IMR-90 (cell line): ENCODE results near the gene CASP14. TPM values are rescaled to one million over a fixed set of nuclear protein-coding genes. Genes with fewer than 3 reads are reported as not detected.

ENCODE experiments used
- ATAC-seq: fragments of 200-7000 bp; cut with Tn5 transposase; 2 replicates; pipeline ENCODE4 v1.9.1; 2020; ENCODE audit warnings: low read depth, mild to moderate bottlenecking, moderate library complexity
- BruUV-seq: library from RNA; stranded (reverse); fragments of 400-500 nt; replicated peaks from 2 replicates; lab custom pipeline; 2021; lab: Mats Ljungman, UMichigan
- CTCF ChIA-PET: fragments of 300-600 bp; formaldehyde crosslinking; extraction: SDS; loops from one replicate; lab custom pipeline; 2021; ENCODE audit warnings: antibody characterized with exemption; lab: Yijun Ruan, JAX
- POLR2A ChIA-PET: fragments of 300-600 bp; sonication (Branson Sonifier 250); formaldehyde crosslinking; loops from one replicate; lab custom pipeline; 2022; ENCODE audit warnings: antibody characterized with exemption; ENCODE audit not compliant: unreplicated experiment; lab: Charles Lee
- DNase-seq: peaks from one replicate; pipeline ENCODE4 v3.0.0; 2013
- H2AFZ ChIP-seq: replicated peaks from 2 replicates; pipeline ENCODE3; 2013; ENCODE audit warnings: low read length, mild to moderate bottlenecking; ENCODE audit not compliant: poor library complexity
- H2AK5ac ChIP-seq: 2 replicates; pipeline ENCODE4 v1.6.1; 2013; ENCODE audit warnings: low read depth, low read length, inconsistent platforms
- H2AK9ac ChIP-seq: replicated peaks from 2 replicates; pipeline ENCODE3; 2013; ENCODE audit warnings: mild to moderate bottlenecking, low read depth, low read length, moderate library complexity; ENCODE audit not compliant: poor library complexity
- H2BK120ac ChIP-seq: 2 replicates; pipeline ENCODE4 v1.6.1; 2013; ENCODE audit warnings: low read depth, low read length, inconsistent platforms
- H2BK15ac ChIP-seq: 3 replicates; pipeline ENCODE4 v1.6.1; 2013; ENCODE audit warnings: low read depth, low read length, inconsistent platforms
- H2BK20ac ChIP-seq: 2 replicates; pipeline ENCODE4 v1.6.1; 2013; ENCODE audit warnings: low read depth, mild to moderate bottlenecking, inconsistent platforms, low read length, moderate library complexity
- H2BK5ac ChIP-seq: 2 replicates; pipeline ENCODE4 v1.6.1; 2013; ENCODE audit warnings: mild to moderate bottlenecking, low read depth, low read length, inconsistent platforms; ENCODE audit not compliant: poor library complexity, severe bottlenecking
- H3K14ac ChIP-seq: replicated peaks from 2 replicates; pipeline ENCODE4 v1.6.1; 2013; ENCODE audit warnings: low read depth, low read length, inconsistent platforms
- H3K18ac ChIP-seq: 2 replicates; pipeline ENCODE4 v1.6.1; 2013; ENCODE audit warnings: low read depth, low read length, control low read depth
- H3K23ac ChIP-seq: 2 replicates; pipeline ENCODE4 v1.6.1; 2013; ENCODE audit warnings: low read depth, low read length, inconsistent platforms
- H3K27ac ChIP-seq: 2 replicates; pipeline ENCODE4 v1.5.1; 2013; ENCODE audit warnings: mild to moderate bottlenecking, control low read depth, low read length; ENCODE audit not compliant: insufficient read depth
- H3K27me3 ChIP-seq: 2 replicates; pipeline ENCODE4 v1.6.1; 2013; ENCODE audit warnings: low read length; ENCODE audit not compliant: control insufficient read depth, insufficient read depth
- H3K36me3 ChIP-seq: 2 replicates; pipeline ENCODE4 v1.6.1; 2013; ENCODE audit warnings: low read length, mixed read lengths; ENCODE audit not compliant: control insufficient read depth, insufficient read depth
- H3K4ac ChIP-seq: 2 replicates; pipeline ENCODE4 v1.6.1; 2013; ENCODE audit warnings: low read depth, low read length, inconsistent platforms
- H3K4me1 ChIP-seq: 2 replicates; pipeline ENCODE4 v1.6.1; 2013; ENCODE audit warnings: low read length, mixed read lengths; ENCODE audit not compliant: control insufficient read depth, insufficient read depth
- H3K4me2 ChIP-seq: 2 replicates; pipeline ENCODE4 v1.6.1; 2013; ENCODE audit warnings: low read depth, mild to moderate bottlenecking, control low read depth, low read length, moderate library complexity
- H3K4me3 ChIP-seq: 2 replicates; pipeline ENCODE4 v1.5.1; 2013; ENCODE audit warnings: low read depth, mild to moderate bottlenecking, control low read depth, low read length, moderate library complexity; ENCODE audit not compliant: insufficient read depth
- H3K56ac ChIP-seq: 2 replicates; pipeline ENCODE4 v1.6.1; 2013; ENCODE audit warnings: low read length, inconsistent platforms; ENCODE audit not compliant: insufficient read depth; ENCODE audit errors: extremely low read depth
- H3K79me1 ChIP-seq, 2 experiments: 2 replicates each; pipeline ENCODE4 v1.6.1; 2013; ENCODE audit warnings: low read length in 2 of 2, inconsistent platforms in 1 of 2, low read depth in 1 of 2
- H3K9ac ChIP-seq: 2 replicates; pipeline ENCODE4 v1.6.1; 2013; ENCODE audit warnings: low read depth, low read length, control low read depth
- H3K9me1 ChIP-seq: 2 replicates; pipeline ENCODE4 v1.6.1; 2013; ENCODE audit warnings: low read length, inconsistent platforms; ENCODE audit not compliant: insufficient read depth
- H3K9me3 ChIP-seq: 2 replicates; pipeline ENCODE4 v1.6.1; 2013; ENCODE audit warnings: low read length; ENCODE audit not compliant: control insufficient read depth, insufficient read depth
- H4K20me1 ChIP-seq: 2 replicates; pipeline ENCODE4 v1.6.1; 2013; ENCODE audit warnings: low read length, inconsistent platforms; ENCODE audit not compliant: insufficient read depth
- H4K5ac ChIP-seq: 2 replicates; pipeline ENCODE4 v1.6.1; 2013; ENCODE audit warnings: mild to moderate bottlenecking, low read depth, low read length, control low read depth
- H4K8ac ChIP-seq, 2 experiments: 2 replicates each; pipeline ENCODE4 v1.6.1; 2013; ENCODE audit warnings: low read depth in 2 of 2, low read length in 2 of 2, control low read depth in 1 of 2, inconsistent platforms in 1 of 2
- H4K91ac ChIP-seq: 2 replicates; pipeline ENCODE4 v1.6.1; 2013; ENCODE audit warnings: low read depth, low read length, inconsistent platforms; ENCODE audit not compliant: insufficient read depth
- BHLHE40 ChIP-seq: fragments of 150-350 bp; IDR thresholded peaks from 2 replicates; pipeline ENCODE4 v1.6.1; 2016; ENCODE audit warnings: mild to moderate bottlenecking, low read depth, low read length
- CHD1 ChIP-seq: IDR thresholded peaks from 2 replicates; pipeline ENCODE4 v1.6.1; 2012; ENCODE audit warnings: low read depth, low read length, improper control_type of control experiment
- CTCF ChIP-seq: conservative IDR thresholded peaks from 2 replicates; pipeline ENCODE4 v1.5.1; 2012; ENCODE audit warnings: mild to moderate bottlenecking, low read depth, low read length, improper control_type of control experiment
- MAZ ChIP-seq: IDR thresholded peaks from 2 replicates; pipeline ENCODE4 v1.6.1; 2012; ENCODE audit warnings: low read depth, mild to moderate bottlenecking, low read length, improper control_type of control experiment, moderate library complexity, borderline replicate concordance
- MXI1 ChIP-seq: IDR thresholded peaks from 2 replicates; pipeline ENCODE4 v1.6.1; 2012; ENCODE audit warnings: low read depth, mild to moderate bottlenecking, low read length, moderate library complexity, borderline replicate concordance
- NFE2L2 ChIP-seq: fragments of 150-350 bp; IDR thresholded peaks from 2 replicates; pipeline ENCODE4 v1.6.1; 2016; ENCODE audit warnings: low read depth, mild to moderate bottlenecking, low read length
- RAD21 ChIP-seq: IDR thresholded peaks from 2 replicates; pipeline ENCODE4 v1.6.1; 2012; ENCODE audit warnings: low read length, improper control_type of control experiment
- RFX5 ChIP-seq: IDR thresholded peaks from 2 replicates; pipeline ENCODE4 v1.8.0; 2012; ENCODE audit warnings: low read depth, mild to moderate bottlenecking, low read length, moderate library complexity
- SMC3 ChIP-seq: fragments of 150-350 bp; IDR thresholded peaks from 2 replicates; pipeline ENCODE4 v1.6.1; 2016; ENCODE audit warnings: low read depth, mild to moderate bottlenecking, antibody characterized with exemption, low read length, moderate library complexity
- USF2 ChIP-seq: fragments of 150-350 bp; IDR thresholded peaks from 2 replicates; pipeline ENCODE4 v1.6.1; 2017; ENCODE audit warnings: mild to moderate bottlenecking, antibody characterized with exemption, low read length, low read depth
- WGBS, 2 experiments: methylation state at CpG; one replicate each; pipeline versions ENCODE4 v1.1.5 to v1.1.7; 2013; ENCODE audit warnings: missing lambda C conversion rate in 2 of 2; ENCODE audit not compliant: insufficient read length in 1 of 2; ENCODE audit errors: extremely low coverage in 2 of 2; 5-methylcytosine and 5-hydroxymethylcytosine counted together
- dilution Hi-C: fragments of 300-500 bp; cut with HindIII; formaldehyde crosslinking; loops from one replicate; pipeline ENCODE4 v1.14.3; 2018; ENCODE audit warnings: low sequenced_read_pairs; ENCODE audit not compliant: unreplicated experiment
- in situ Hi-C: fragments of 300-500 bp; cut with MboI; formaldehyde crosslinking; loops from 3 replicates; pipeline ENCODE4 v1.14.3; 2019; ENCODE audit warnings: low sequenced_read_pairs, inconsistent platforms, mixed read lengths
- intact Hi-C: fragments of 100-400 bp; cut with micrococcal nuclease; formaldehyde crosslinking; loops from 2 replicates; pipeline ENCODE4 v1.10.0; 2022
- polyA plus RNA-seq, 3 experiments: library from polyadenylated mRNA; depleted of rRNA; stranded (reverse); fragments of >200 nt; gene quantifications; 2 replicates each; pipeline ENCODE4 v1.2.3, GENCODE V29; 2012; ENCODE audit warnings: low replicate concordance in 1 of 3
- total RNA-seq: library from RNA; depleted of rRNA; stranded (reverse); fragments of >200 nt; gene quantifications from 2 replicates; pipeline ENCODE4 v1.2.3, GENCODE V29; 2012

Gene CASP14
- total and polyA plus RNA-seq, 2 of the 4 experiments (the other 2 are of a cell fraction) = not detected

- Histone ChIP-seq H2BK15ac (no peak overlapping the region), H2BK5ac (no peak overlapping the region), H2AK9ac (no peak overlapping the region), H2BK20ac (no peak overlapping the region), H2AFZ (no peak overlapping the region), H2BK120ac (no peak overlapping the region), H3K4me1 (peaks cover 3% of the 10 kb centered on the region; the same call in 1 of the 2 replicates), H4K91ac (no peak overlapping the region), H3K4me2 (peak overlapping the region; percentile 48; the same call in 1 of the 2 replicates), H3K4me3 (no peak overlapping the region), H4K8ac (no peak overlapping the region), H3K36me3 (no peaks in the 10 kb centered on the region), H4K5ac (no peak overlapping the region), H3K9me3 (no peaks in the 10 kb centered on the region), H3K9me1 (no peaks in the 10 kb centered on the region), H3K79me1 (no peaks in the 10 kb centered on the region), H3K18ac (no peak overlapping the region), H2AK5ac (no peak overlapping the region), H3K56ac (no peak overlapping the region), H3K9ac (no peak overlapping the region), H3K27ac (no peak overlapping the region), H3K4ac (no peak overlapping the region), H3K27me3 (peaks cover 11% of the 10 kb centered on the region), H4K20me1 (no peaks in the 10 kb centered on the region), H3K23ac (no peak overlapping the region), H3K14ac (no peak overlapping the region)
- TF ChIP-seq CTCF (peak; percentile 79), BHLHE40 (no peak), RFX5 (no peak), SMC3 (peak; percentile 59), USF2 (no peak), MXI1 (no peak), RAD21 (peak; percentile 72), MAZ (no peak), NFE2L2 (no peak), CHD1 (no peak)
- in situ Hi-C loops = no loop called here
- ChIA-PET POLR2A (interaction anchor here (0.6 kb wide), 1 partner anchor 34 kb away, joined by 4 read pairs; no protein-coding TSS in a partner anchor), CTCF (interaction anchor here (0.5 to 1.6 kb wide), 19 partner anchors 9 to 1294 kb away, joined by 3 to 12 read pairs (median 5); partner anchors contain the start of gene OR1I1)
- dilution Hi-C loops = no loop called here
- no TSS peak for BruUV-seq
- ATAC-seq = peak; percentile 75
- DNase-seq = peak; percentile 71
- 20% methylated on average over 1 of the region's 13 CpGs; no CpG with 5 or more reads in 1 of the 2 experiments for WGBS, 2 experiments
- intact Hi-C loops = loop anchor here (1.0 to 5.0 kb wide), 4 partner anchors 58 to 464 kb away; no protein-coding TSS in a partner anchor
Measured at GRCh38 chr19:15091918-15092753, 42.9 kb downstream of the CASP14 start.
